Skeletal muscle tissue (tissue), 4 donors: ENCODE data around the gene CSNK2A1. TPM values are rescaled to one million over a fixed set of nuclear protein-coding genes. Genes with fewer than 3 reads are reported as not detected.
"Not testable (repeated sequence)": the region's sequence is repeated elsewhere in the genome, so short reads cannot be mapped to it uniquely, and the experiment has no call there.

Source experiments
- H3K27ac ChIP-seq: one replicate; pipeline ENCODE4 v1.7.0; 2013; ENCODE audit warnings: mild to moderate bottlenecking, low read depth, low read length, inconsistent platforms
- H3K27me3 ChIP-seq, 3 donors: one replicate each; pipeline ENCODE4 v1.7.0; 2013; ENCODE audit warnings: low read length in 3 of 3; ENCODE audit not compliant: control insufficient read depth in 3 of 3, insufficient read depth in 3 of 3
- H3K36me3 ChIP-seq, 3 donors: one replicate each; pipeline ENCODE4 v1.7.0; 2013; ENCODE audit warnings: low read length in 3 of 3; ENCODE audit not compliant: control insufficient read depth in 3 of 3, insufficient read depth in 3 of 3
- H3K4me1 ChIP-seq, 3 donors: one replicate each; pipeline ENCODE4 v1.7.0; 2013; ENCODE audit warnings: low read length in 3 of 3, mild to moderate bottlenecking in 3 of 3; ENCODE audit not compliant: control insufficient read depth in 3 of 3, insufficient read depth in 3 of 3
- H3K4me3 ChIP-seq, 3 donors: one replicate each; pipeline ENCODE4 v1.7.0; 2013; ENCODE audit warnings: low read length in 3 of 3
- H3K9ac ChIP-seq, 3 donors: one replicate each; pipeline ENCODE4 v1.7.0; 2013; ENCODE audit warnings: low read length in 3 of 3, mild to moderate bottlenecking in 3 of 3, moderate library complexity in 2 of 3, low read depth in 1 of 3
- H3K9me3 ChIP-seq, 3 donors: one replicate each; pipeline ENCODE4 v1.7.0; 2013; ENCODE audit warnings: low read length in 3 of 3; ENCODE audit not compliant: control insufficient read depth in 3 of 3
- total RNA-seq: library from RNA; depleted of rRNA; stranded (reverse); fragments of >200 nt; gene quantifications from one replicate; pipeline ENCODE4 v1.2.3, GENCODE V29; 2014
- donor health status: Osteomylitis.

Gene CSNK2A1
- total RNA-seq, 1 donor from 2014 or later: 112 TPM

DNA sequence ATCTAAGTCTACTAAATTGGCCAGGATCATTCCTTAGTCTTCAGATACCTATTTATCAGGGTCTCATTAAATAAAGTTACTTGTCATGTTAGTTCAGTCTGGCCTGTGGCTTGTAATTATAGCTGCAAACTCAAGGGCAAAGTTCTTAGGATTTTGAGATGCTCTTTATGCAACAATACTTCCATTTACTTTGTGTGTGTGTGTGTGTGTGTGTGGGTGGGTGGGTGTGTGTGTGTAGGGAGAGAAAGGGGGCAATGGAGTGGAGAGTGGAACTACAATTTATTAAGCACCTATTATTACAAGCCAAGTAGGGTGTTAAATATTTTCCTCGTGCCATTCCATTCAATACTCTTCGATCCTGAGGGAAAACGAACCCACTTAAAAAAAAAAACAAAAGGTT lies 63.5 kb downstream of the CSNK2A1 start:
- H3K36me3 ChIP-seq: peaks cover 11 to 28% (median 15%) of the 10 kb centered on the region in 3 donors
- H3K27ac ChIP-seq: no peak overlapping the region
- no peaks in the 10 kb centered on the region for H3K27me3 ChIP-seq
- H3K9ac ChIP-seq: no peak overlapping the region
- H3K4me3 ChIP-seq: no peak overlapping the region
- no peaks in the 10 kb centered on the region for H3K9me3 ChIP-seq
- peaks cover 0 to 7% (median 4%) of the 10 kb centered on the region in 3 donors for H3K4me1 ChIP-seq

- no peaks in the 10 kb centered on the region for H3K9me3 ChIP-seq
- peaks cover 0 to 7% (median 4%) of the 10 kb centered on the region in 3 donors for H3K4me1 ChIP-seq
- peaks cover 11 to 28% (median 15%) of the 10 kb centered on the region in 3 donors for H3K36me3 ChIP-seq
- H3K27me3 ChIP-seq: no peaks in the 10 kb centered on the region
- H3K27ac ChIP-seq: no peak overlapping the region
- H3K9ac ChIP-seq: no peak overlapping the region
- no peak overlapping the region for H3K4me3 ChIP-seq
Observed at GRCh38 chr20:479487-479886, 64.1 kb downstream of the CSNK2A1 start.

- Histone ChIP-seq H3K27ac (no peak overlapping the region), H3K36me3 (peaks cover 11 to 28% (median 15%) of the 10 kb centered on the region in 3 donors), H3K4me1 (peaks cover 0 to 5% (median 2%) of the 10 kb centered on the region in 3 donors), H3K9me3 (no peaks in the 10 kb centered on the region), H3K4me3 (no peak overlapping the region), H3K27me3 (no peaks in the 10 kb centered on the region), H3K9ac (no peak overlapping the region)
Observed at GRCh38 chr20:478949-479429, 64.6 kb downstream of the CSNK2A1 start.

DNA sequence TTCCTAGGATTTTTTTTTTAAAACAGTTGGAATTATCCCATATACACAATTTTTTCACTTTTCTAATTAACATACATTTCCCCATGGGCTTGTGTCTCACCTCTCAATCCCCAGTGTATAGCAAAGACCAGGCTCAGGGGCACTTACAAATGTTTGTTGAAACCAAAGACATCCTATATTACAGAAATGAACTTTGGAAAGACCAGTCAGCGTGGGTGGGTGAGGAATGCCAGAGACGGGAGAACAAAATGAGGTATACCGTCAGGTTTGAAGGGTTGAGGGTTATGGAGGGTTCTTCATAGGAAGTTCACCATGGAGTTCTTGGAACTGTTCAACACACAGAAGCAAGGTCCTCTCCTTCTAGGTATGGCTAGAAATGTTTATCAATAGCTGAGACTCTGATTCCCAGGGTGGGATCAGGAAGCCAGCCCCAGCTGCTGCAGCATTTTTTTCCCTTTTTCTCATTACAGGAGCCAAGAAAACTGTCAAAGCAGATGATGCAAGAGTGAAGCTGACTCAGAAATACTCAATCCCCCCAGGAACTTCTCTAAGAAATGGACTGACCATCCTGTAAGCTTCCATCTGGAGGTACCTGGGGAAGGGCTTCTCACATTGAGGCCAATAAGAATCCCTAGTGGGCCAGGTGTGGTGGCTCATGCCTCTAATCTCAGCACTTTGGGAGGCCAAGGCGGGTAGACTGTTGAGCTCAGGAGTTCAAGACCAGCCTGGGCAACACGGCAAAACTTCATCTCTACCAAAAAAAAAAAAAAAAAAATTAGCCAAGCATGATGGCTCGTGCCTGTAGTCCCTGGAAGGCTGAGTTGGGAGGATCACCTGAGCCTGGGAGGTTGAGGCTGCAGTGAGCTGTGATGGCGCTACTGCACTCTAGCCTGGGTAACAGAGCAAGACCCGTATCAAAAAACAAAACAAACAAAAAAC lies 65.3 kb downstream of the CSNK2A1 start:
- H3K4me1 ChIP-seq: peaks cover 0 to 3% (median 0%) of the 10 kb centered on the region in 3 donors
- H3K9me3 ChIP-seq: no peaks in the 10 kb centered on the region
- no peaks in the 10 kb centered on the region for H3K27me3 ChIP-seq
- H3K4me3 ChIP-seq: no peak overlapping the region
- no peak overlapping the region for H3K9ac ChIP-seq
- H3K27ac ChIP-seq: no peak overlapping the region
- peaks cover 9 to 25% (median 12%) of the 10 kb centered on the region in 3 donors for H3K36me3 ChIP-seq

- not testable (repeated sequence) for H3K4me1 ChIP-seq, H3K9me3 ChIP-seq
- peaks cover 0 to 14% (median 4%) of the 10 kb centered on the region in 3 donors for H3K36me3 ChIP-seq
Observed at GRCh38 chr20:476561-477249, 66.9 kb downstream of the CSNK2A1 start.

DNA sequence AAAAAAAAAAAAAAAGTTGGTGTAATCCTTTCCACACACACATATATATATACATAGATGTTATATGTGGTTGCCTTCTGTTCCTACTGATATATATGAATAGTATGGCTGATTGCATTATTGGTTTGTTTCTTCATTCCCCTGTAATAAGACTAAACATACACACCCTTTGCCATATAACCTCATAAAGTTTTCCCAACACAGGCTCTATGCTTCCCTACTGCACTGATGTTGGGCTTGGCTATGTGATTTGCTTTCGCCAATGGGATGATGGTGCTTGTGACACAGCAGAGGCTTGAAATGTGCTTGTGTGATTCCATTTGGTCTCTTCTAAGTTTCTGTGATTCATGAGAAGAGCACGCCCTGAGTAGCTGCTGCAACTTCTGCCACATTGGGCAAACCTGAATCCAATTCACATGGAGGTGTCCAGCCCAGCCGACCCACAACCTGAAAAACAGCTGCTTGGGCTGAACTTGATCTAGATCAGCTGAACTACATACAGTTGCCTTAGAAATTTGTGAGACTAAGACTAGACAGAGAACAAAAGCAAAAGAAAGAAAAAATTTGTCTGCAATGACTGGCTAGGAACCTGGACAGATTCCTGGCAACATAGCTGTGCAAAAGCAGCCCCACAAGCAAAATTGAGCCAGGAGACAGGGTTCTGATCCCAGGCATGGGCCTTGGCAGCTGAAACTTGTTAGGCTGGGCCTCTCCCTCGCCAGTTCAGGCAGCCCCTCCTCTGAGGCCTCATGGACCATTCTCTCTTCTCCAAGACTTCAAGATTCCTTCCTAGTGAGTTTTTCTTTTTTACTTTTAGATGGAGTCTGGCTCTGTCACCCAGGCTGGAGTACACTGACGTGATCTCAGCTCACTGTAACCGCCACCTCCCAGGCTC lies 67.9 kb downstream of the CSNK2A1 start:
- peaks cover 0 to 14% (median 4%) of the 10 kb centered on the region in 3 donors for H3K36me3 ChIP-seq
- H3K9me3 ChIP-seq: no peaks in the 10 kb centered on the region
- H3K4me3 ChIP-seq: no peak overlapping the region
- H3K9ac ChIP-seq: no peak overlapping the region
- H3K27me3 ChIP-seq: no peaks in the 10 kb centered on the region
- H3K27ac ChIP-seq: no peak overlapping the region
- peaks cover 0 to 3% (median 0%) of the 10 kb centered on the region in 3 donors for H3K4me1 ChIP-seq

More at GRCh38 chr20:476561-477249, 66.9 kb downstream of the CSNK2A1 start:
- H3K9ac ChIP-seq, H3K4me3 ChIP-seq, H3K27me3 ChIP-seq, H3K27ac ChIP-seq: not testable (repeated sequence)

- Histone ChIP-seq H3K9ac (no peak overlapping the region), H3K4me3 (no peak overlapping the region), H3K27ac (no peak overlapping the region), H3K36me3 (peaks cover 0 to 6% (median 0%) of the 10 kb centered on the region in 3 donors), H3K27me3 (peaks cover 0 to 2% (median 0%) of the 10 kb centered on the region in 3 donors), H3K9me3 (no peaks in the 10 kb centered on the region), H3K4me1 (peaks cover 0 to 3% (median 0%) of the 10 kb centered on the region in 3 donors)
Observed at GRCh38 chr20:474581-474980, 69.0 kb downstream of the CSNK2A1 start.

DNA sequence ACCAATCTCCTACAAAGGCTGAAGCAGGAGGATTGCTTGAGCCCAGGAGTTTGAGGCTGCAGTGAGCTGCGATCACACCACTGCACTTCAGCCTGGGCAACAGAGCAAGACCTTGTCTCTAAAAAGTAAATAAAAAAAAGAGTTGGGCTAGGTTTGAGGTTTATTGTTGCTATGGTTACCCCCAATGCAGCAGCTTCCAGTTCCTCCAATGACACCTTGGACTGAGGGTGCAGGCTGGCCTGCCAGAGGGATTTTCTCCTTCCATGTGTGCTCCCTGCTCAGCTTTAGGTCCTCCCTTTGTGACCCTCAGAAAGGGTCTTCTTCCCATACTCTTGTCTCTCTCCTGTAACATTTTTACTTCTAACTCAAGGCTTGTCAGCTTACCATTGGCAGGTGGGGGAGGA lies 70.7 kb downstream of the CSNK2A1 start:
- H3K9me3 ChIP-seq: no peaks in the 10 kb centered on the region
- H3K9ac ChIP-seq: no peak overlapping the region
- H3K36me3 ChIP-seq: peaks cover 0 to under 1% (median 0%) of the 10 kb centered on the region in 3 donors

GRCh38 chr20:472137-472846 lies 71.3 kb downstream of the CSNK2A1 start:
- Histone ChIP-seq H3K9ac (no peak overlapping the region), H3K4me1 (no peaks in the 10 kb centered on the region), H3K36me3 (no peaks in the 10 kb centered on the region), H3K27me3 (peaks cover 0 to 6% (median 0%) of the 10 kb centered on the region in 3 donors), H3K9me3 (no peaks in the 10 kb centered on the region), H3K27ac (no peak overlapping the region), H3K4me3 (no peak overlapping the region)

More for the DNA sequence above, 70.7 kb downstream of the CSNK2A1 start:
- no peak overlapping the region for H3K27ac ChIP-seq
- no peaks in the 10 kb centered on the region for H3K4me1 ChIP-seq
- H3K27me3 ChIP-seq: peaks cover 0 to 6% (median 0%) of the 10 kb centered on the region in 3 donors
- H3K4me3 ChIP-seq: no peak overlapping the region
